Type B pancreatic cell (in vitro differentiated cells): Measurements from ENCODE around the gene GPRIN3. TPM values are rescaled to one million over a fixed set of nuclear protein-coding genes. Genes with fewer than 3 reads are reported as not detected.
"Not testable (repeated sequence)": the region's sequence is repeated elsewhere in the genome, so short reads cannot be mapped to it uniquely, and the experiment has no call there.

Experiments
- DNase-seq: peaks from one replicate; pipeline ENCODE4 v3.0.0; 2021; ENCODE audit warnings: mixed read lengths; ENCODE audit not compliant: unreplicated experiment; ENCODE audit errors: extremely low spot score
- H3K27ac Mint-ChIP-seq: 2 replicates; pipeline ENCODE4 v1.8.0; 2021; ENCODE audit warnings: mild to moderate bottlenecking, mixed read lengths
- H3K27me3 Mint-ChIP-seq: 2 replicates; pipeline ENCODE4 v1.8.0; 2021; ENCODE audit warnings: mixed read lengths
- H3K36me3 Mint-ChIP-seq: 2 replicates; pipeline ENCODE4 v1.8.0; 2021; ENCODE audit warnings: mixed read lengths
- H3K4me1 Mint-ChIP-seq: one replicate; pipeline ENCODE4 v1.8.0; 2021; ENCODE audit warnings: mixed read lengths; ENCODE audit not compliant: unreplicated experiment
- H3K4me3 Mint-ChIP-seq: 2 replicates; pipeline ENCODE4 v1.8.0; 2021; ENCODE audit warnings: mild to moderate bottlenecking, mixed read lengths
- H3K9me3 Mint-ChIP-seq: 2 replicates; pipeline ENCODE4 v1.8.0; 2021; ENCODE audit warnings: mixed read lengths
- total RNA-seq: library from RNA; stranded (reverse); gene quantifications from 2 replicates; pipeline ENCODE4 v1.2.1, GENCODE V29; 2021; ENCODE audit warnings: low replicate concordance
- TF ChIP-seq, protein P1 (sequence below): fragments of 200-600 bp; sonication (generic); conservative IDR thresholded peaks from 2 replicates; pipeline ENCODE4 v1.5.0; 2021; ENCODE audit warnings: antibody characterized with exemption, mild to moderate bottlenecking

The GPRIN3 gene
- total RNA-seq, 1 donor from 2014 or later: 4.5 TPM

DNA sequence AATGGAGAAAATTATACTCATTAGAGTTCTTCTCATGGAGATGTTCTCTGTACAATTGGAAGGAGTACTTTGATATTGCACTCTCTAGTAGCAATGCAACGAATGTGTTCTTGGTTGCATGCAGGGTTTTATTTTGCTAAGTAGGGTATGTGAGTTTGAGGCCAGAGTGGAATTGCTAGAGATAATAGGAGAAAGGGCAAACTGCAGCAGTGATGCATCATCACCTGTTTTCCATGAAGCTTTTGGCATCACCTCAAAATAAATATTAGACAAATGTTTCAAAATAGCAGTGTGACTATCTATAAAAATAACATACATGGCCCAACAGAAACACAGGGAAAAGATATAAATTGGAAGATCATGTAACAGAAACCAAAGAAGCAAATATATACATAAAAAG is 103.0 kb downstream of the GPRIN3 start:
- TF ChIP-seq, protein P1, sequence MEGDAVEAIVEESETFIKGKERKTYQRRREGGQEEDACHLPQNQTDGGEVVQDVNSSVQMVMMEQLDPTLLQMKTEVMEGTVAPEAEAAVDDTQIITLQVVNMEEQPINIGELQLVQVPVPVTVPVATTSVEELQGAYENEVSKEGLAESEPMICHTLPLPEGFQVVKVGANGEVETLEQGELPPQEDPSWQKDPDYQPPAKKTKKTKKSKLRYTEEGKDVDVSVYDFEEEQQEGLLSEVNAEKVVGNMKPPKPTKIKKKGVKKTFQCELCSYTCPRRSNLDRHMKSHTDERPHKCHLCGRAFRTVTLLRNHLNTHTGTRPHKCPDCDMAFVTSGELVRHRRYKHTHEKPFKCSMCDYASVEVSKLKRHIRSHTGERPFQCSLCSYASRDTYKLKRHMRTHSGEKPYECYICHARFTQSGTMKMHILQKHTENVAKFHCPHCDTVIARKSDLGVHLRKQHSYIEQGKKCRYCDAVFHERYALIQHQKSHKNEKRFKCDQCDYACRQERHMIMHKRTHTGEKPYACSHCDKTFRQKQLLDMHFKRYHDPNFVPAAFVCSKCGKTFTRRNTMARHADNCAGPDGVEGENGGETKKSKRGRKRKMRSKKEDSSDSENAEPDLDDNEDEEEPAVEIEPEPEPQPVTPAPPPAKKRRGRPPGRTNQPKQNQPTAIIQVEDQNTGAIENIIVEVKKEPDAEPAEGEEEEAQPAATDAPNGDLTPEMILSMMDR: no peak
- no peak for DNase-seq
- Mint-ChIP-seq H3K4me1 (no peaks in the 10 kb centered on the region), H3K36me3 (no peaks in the 10 kb centered on the region), H3K27ac (no peak overlapping the region), H3K27me3 (peaks cover 8% of the 10 kb centered on the region), H3K9me3 (no peaks in the 10 kb centered on the region), H3K4me3 (no peak overlapping the region)

DNA sequence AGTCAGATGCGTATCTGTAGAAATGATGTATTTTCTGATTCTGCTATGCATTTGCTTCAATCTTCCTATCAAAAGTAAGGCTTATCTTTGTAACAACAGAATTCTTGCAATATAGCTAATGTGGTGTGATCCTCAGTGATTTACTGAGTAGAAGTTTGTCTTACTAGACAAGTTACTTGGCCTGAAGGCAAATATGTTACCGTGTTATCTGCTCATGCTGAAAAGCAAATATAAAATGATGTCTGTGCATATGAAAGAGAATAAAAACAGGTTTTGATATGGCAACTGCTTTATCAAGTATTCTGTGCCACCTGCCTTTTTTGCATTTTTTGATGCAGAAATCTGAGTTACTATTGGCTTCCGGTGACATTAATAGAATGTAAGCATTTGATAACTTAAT is 103.7 kb downstream of the GPRIN3 start:
- TF ChIP-seq, protein P1: no peak
- Mint-ChIP-seq H3K9me3 (no peaks in the 10 kb centered on the region), H3K4me3 (no peak overlapping the region), H3K4me1 (no peaks in the 10 kb centered on the region), H3K27me3 (peaks cover 8% of the 10 kb centered on the region), H3K27ac (no peak overlapping the region), H3K36me3 (no peaks in the 10 kb centered on the region)
- DNase-seq: no peak

DNA sequence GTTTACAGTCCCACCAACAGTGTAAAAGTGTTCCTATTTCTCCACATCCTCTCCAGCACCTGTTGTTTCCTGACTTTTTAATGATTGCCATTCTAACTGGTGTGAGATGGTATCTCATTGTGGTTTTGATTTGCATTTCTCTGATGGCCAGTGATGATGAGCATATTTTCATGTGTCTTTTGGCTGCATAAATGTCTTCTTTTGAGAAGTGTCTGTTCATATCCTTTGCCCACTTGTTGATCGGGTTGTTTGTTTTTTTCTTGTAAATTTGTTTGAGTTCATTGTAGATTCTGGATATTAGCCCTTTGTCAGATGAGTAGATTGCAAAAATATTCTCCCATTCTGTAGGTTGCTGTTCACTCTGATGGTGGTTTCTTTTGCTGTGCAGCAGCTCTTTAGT is 108.2 kb downstream of the GPRIN3 start:
- not testable (repeated sequence) for H3K4me3 Mint-ChIP-seq, H3K36me3 Mint-ChIP-seq, H3K9me3 Mint-ChIP-seq, DNase-seq, H3K27ac Mint-ChIP-seq, H3K27me3 Mint-ChIP-seq, H3K4me1 Mint-ChIP-seq

DNA sequence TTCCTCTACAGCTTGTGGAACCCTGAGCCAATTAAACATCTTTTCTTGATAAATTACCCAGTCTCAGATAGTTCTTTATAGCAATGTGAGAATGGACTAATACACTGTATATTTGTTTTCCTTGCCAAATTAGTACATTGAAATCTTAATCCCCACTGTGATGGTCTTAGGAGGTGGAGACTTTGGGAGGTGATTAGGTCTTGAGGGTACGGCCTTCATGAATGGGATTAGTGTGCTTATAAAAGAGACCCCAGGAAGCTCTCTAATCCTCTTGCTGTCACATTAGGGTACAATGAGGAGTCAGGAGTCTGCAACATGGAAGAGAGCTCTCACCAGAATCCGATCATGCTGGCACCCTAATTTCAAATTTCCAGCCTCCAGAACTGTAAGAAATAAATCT is 109.7 kb downstream of the GPRIN3 start:
- Mint-ChIP-seq H3K36me3 (no peaks in the 10 kb centered on the region), H3K4me3 (no peak overlapping the region), H3K9me3 (no peaks in the 10 kb centered on the region), H3K27ac (no peak overlapping the region), H3K27me3 (no peaks in the 10 kb centered on the region), H3K4me1 (peaks cover 6% of the 10 kb centered on the region)
- TF ChIP-seq, protein P1: no peak
- DNase-seq: no peak

DNA sequence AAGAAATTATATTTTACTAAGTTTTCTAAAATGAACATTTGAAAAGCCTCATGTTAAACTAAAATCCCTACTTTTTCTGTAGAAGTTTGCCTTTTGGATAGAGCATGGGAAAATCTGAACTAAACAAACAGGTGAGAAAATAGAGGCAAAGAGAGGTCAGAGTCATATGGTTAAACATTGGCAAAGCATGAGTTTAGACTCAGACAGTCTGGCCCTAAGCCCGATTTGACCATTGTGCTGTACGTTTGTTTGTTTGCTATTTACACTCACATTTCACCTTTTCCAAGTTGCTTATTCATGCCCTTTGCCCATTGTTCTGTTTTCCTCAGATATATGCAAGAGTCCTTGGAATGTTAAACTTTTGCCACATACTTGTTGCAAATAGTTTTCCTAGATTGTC is 110.9 kb downstream of the GPRIN3 start:
- Mint-ChIP-seq H3K4me1 (peaks cover 6% of the 10 kb centered on the region), H3K27me3 (no peaks in the 10 kb centered on the region), H3K27ac (no peak overlapping the region), H3K36me3 (no peaks in the 10 kb centered on the region), H3K4me3 (no peak overlapping the region), H3K9me3 (no peaks in the 10 kb centered on the region)
- TF ChIP-seq, protein P1: no peak
- DNase-seq: no peak

DNA sequence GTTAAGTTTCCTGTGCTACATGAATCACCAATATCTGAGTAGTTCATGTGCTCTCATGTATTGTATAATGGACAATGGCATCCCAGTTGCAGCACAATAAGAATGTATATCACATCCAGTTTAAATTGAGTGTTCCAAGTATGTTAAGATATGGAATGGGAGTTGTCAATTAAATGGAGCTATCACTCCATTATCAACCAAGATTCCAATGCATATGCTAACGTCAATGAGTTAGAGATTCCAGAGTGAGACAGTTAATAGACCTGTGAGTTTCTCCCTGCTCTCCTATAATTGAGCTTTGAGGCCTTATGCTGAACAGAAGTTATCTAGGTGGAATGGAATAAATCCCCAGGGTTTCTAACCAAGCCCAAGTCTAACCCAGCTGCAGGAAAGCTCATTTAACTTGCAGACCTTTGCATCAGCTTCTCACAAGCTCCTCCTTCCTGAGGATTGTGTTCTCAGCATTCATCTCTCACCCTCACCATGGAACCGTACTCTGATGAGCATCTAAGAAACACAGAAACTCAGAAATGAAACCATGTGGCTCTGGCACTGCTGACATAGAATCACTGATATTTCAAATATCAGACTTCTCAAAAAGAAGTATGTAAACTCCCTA is 111.4 kb downstream of the GPRIN3 start:
- Mint-ChIP-seq H3K9me3 (no peaks in the 10 kb centered on the region), H3K4me1 (peaks cover 6% of the 10 kb centered on the region), H3K27ac (no peak overlapping the region), H3K36me3 (no peaks in the 10 kb centered on the region), H3K27me3 (no peaks in the 10 kb centered on the region), H3K4me3 (no peak overlapping the region)
- no peak for DNase-seq
- TF ChIP-seq, protein P1: no peak
